IMR-90 (cell line): ENCODE data around the gene NF2. TPM values are rescaled to one million over a fixed set of nuclear protein-coding genes. Genes with fewer than 3 reads are reported as not detected.

Experiments
- ATAC-seq: fragments of 200-7000 bp; cut with Tn5 transposase; 2 replicates; pipeline ENCODE4 v1.9.1; 2020; ENCODE audit warnings: low read depth, mild to moderate bottlenecking, moderate library complexity
- BruUV-seq: library from RNA; stranded (reverse); fragments of 400-500 nt; replicated peaks from 2 replicates; lab custom pipeline; 2021; lab: Mats Ljungman, UMichigan
- CTCF ChIA-PET: fragments of 300-600 bp; formaldehyde crosslinking; extraction: SDS; loops from one replicate; lab custom pipeline; 2021; ENCODE audit warnings: antibody characterized with exemption; lab: Yijun Ruan, JAX
- POLR2A ChIA-PET: fragments of 300-600 bp; sonication (Branson Sonifier 250); formaldehyde crosslinking; loops from one replicate; lab custom pipeline; 2022; ENCODE audit warnings: antibody characterized with exemption; ENCODE audit not compliant: unreplicated experiment; lab: Charles Lee
- DNase-seq: peaks from one replicate; pipeline ENCODE4 v3.0.0; 2013
- H2AFZ ChIP-seq: replicated peaks from 2 replicates; pipeline ENCODE3; 2013; ENCODE audit warnings: low read length, mild to moderate bottlenecking; ENCODE audit not compliant: poor library complexity
- H2AK5ac ChIP-seq: 2 replicates; pipeline ENCODE4 v1.6.1; 2013; ENCODE audit warnings: low read depth, low read length, inconsistent platforms
- H2AK9ac ChIP-seq: replicated peaks from 2 replicates; pipeline ENCODE3; 2013; ENCODE audit warnings: mild to moderate bottlenecking, low read depth, low read length, moderate library complexity; ENCODE audit not compliant: poor library complexity
- H2BK120ac ChIP-seq: 2 replicates; pipeline ENCODE4 v1.6.1; 2013; ENCODE audit warnings: low read depth, low read length, inconsistent platforms
- H2BK15ac ChIP-seq: 3 replicates; pipeline ENCODE4 v1.6.1; 2013; ENCODE audit warnings: low read depth, low read length, inconsistent platforms
- H2BK20ac ChIP-seq: 2 replicates; pipeline ENCODE4 v1.6.1; 2013; ENCODE audit warnings: low read depth, mild to moderate bottlenecking, inconsistent platforms, low read length, moderate library complexity
- H2BK5ac ChIP-seq: 2 replicates; pipeline ENCODE4 v1.6.1; 2013; ENCODE audit warnings: mild to moderate bottlenecking, low read depth, low read length, inconsistent platforms; ENCODE audit not compliant: poor library complexity, severe bottlenecking
- H3K14ac ChIP-seq: replicated peaks from 2 replicates; pipeline ENCODE4 v1.6.1; 2013; ENCODE audit warnings: low read depth, low read length, inconsistent platforms
- H3K18ac ChIP-seq: 2 replicates; pipeline ENCODE4 v1.6.1; 2013; ENCODE audit warnings: low read depth, low read length, control low read depth
- H3K23ac ChIP-seq: 2 replicates; pipeline ENCODE4 v1.6.1; 2013; ENCODE audit warnings: low read depth, low read length, inconsistent platforms
- H3K27ac ChIP-seq: 2 replicates; pipeline ENCODE4 v1.5.1; 2013; ENCODE audit warnings: mild to moderate bottlenecking, control low read depth, low read length; ENCODE audit not compliant: insufficient read depth
- H3K27me3 ChIP-seq: 2 replicates; pipeline ENCODE4 v1.6.1; 2013; ENCODE audit warnings: low read length; ENCODE audit not compliant: control insufficient read depth, insufficient read depth
- H3K36me3 ChIP-seq: 2 replicates; pipeline ENCODE4 v1.6.1; 2013; ENCODE audit warnings: low read length, mixed read lengths; ENCODE audit not compliant: control insufficient read depth, insufficient read depth
- H3K4ac ChIP-seq: 2 replicates; pipeline ENCODE4 v1.6.1; 2013; ENCODE audit warnings: low read depth, low read length, inconsistent platforms
- H3K4me1 ChIP-seq: 2 replicates; pipeline ENCODE4 v1.6.1; 2013; ENCODE audit warnings: low read length, mixed read lengths; ENCODE audit not compliant: control insufficient read depth, insufficient read depth
- H3K4me2 ChIP-seq: 2 replicates; pipeline ENCODE4 v1.6.1; 2013; ENCODE audit warnings: low read depth, mild to moderate bottlenecking, control low read depth, low read length, moderate library complexity
- H3K4me3 ChIP-seq: 2 replicates; pipeline ENCODE4 v1.5.1; 2013; ENCODE audit warnings: low read depth, mild to moderate bottlenecking, control low read depth, low read length, moderate library complexity; ENCODE audit not compliant: insufficient read depth
- H3K56ac ChIP-seq: 2 replicates; pipeline ENCODE4 v1.6.1; 2013; ENCODE audit warnings: low read length, inconsistent platforms; ENCODE audit not compliant: insufficient read depth; ENCODE audit errors: extremely low read depth
- H3K79me1 ChIP-seq, 2 experiments: 2 replicates each; pipeline ENCODE4 v1.6.1; 2013; ENCODE audit warnings: low read length in 2 of 2, inconsistent platforms in 1 of 2, low read depth in 1 of 2
- H3K9ac ChIP-seq: 2 replicates; pipeline ENCODE4 v1.6.1; 2013; ENCODE audit warnings: low read depth, low read length, control low read depth
- H3K9me1 ChIP-seq: 2 replicates; pipeline ENCODE4 v1.6.1; 2013; ENCODE audit warnings: low read length, inconsistent platforms; ENCODE audit not compliant: insufficient read depth
- H3K9me3 ChIP-seq: 2 replicates; pipeline ENCODE4 v1.6.1; 2013; ENCODE audit warnings: low read length; ENCODE audit not compliant: control insufficient read depth, insufficient read depth
- H4K20me1 ChIP-seq: 2 replicates; pipeline ENCODE4 v1.6.1; 2013; ENCODE audit warnings: low read length, inconsistent platforms; ENCODE audit not compliant: insufficient read depth
- H4K5ac ChIP-seq: 2 replicates; pipeline ENCODE4 v1.6.1; 2013; ENCODE audit warnings: mild to moderate bottlenecking, low read depth, low read length, control low read depth
- H4K8ac ChIP-seq, 2 experiments: 2 replicates each; pipeline ENCODE4 v1.6.1; 2013; ENCODE audit warnings: low read depth in 2 of 2, low read length in 2 of 2, control low read depth in 1 of 2, inconsistent platforms in 1 of 2
- H4K91ac ChIP-seq: 2 replicates; pipeline ENCODE4 v1.6.1; 2013; ENCODE audit warnings: low read depth, low read length, inconsistent platforms; ENCODE audit not compliant: insufficient read depth
- BHLHE40 ChIP-seq: fragments of 150-350 bp; IDR thresholded peaks from 2 replicates; pipeline ENCODE4 v1.6.1; 2016; ENCODE audit warnings: mild to moderate bottlenecking, low read depth, low read length
- CHD1 ChIP-seq: IDR thresholded peaks from 2 replicates; pipeline ENCODE4 v1.6.1; 2012; ENCODE audit warnings: low read depth, low read length, improper control_type of control experiment
- CTCF ChIP-seq: conservative IDR thresholded peaks from 2 replicates; pipeline ENCODE4 v1.5.1; 2012; ENCODE audit warnings: mild to moderate bottlenecking, low read depth, low read length, improper control_type of control experiment
- MAZ ChIP-seq: IDR thresholded peaks from 2 replicates; pipeline ENCODE4 v1.6.1; 2012; ENCODE audit warnings: low read depth, mild to moderate bottlenecking, low read length, improper control_type of control experiment, moderate library complexity, borderline replicate concordance
- MXI1 ChIP-seq: IDR thresholded peaks from 2 replicates; pipeline ENCODE4 v1.6.1; 2012; ENCODE audit warnings: low read depth, mild to moderate bottlenecking, low read length, moderate library complexity, borderline replicate concordance
- RAD21 ChIP-seq: IDR thresholded peaks from 2 replicates; pipeline ENCODE4 v1.6.1; 2012; ENCODE audit warnings: low read length, improper control_type of control experiment
- RFX5 ChIP-seq: IDR thresholded peaks from 2 replicates; pipeline ENCODE4 v1.8.0; 2012; ENCODE audit warnings: low read depth, mild to moderate bottlenecking, low read length, moderate library complexity
- USF2 ChIP-seq: fragments of 150-350 bp; IDR thresholded peaks from 2 replicates; pipeline ENCODE4 v1.6.1; 2017; ENCODE audit warnings: mild to moderate bottlenecking, antibody characterized with exemption, low read length, low read depth
- WGBS, 2 experiments: methylation state at CpG; one replicate each; pipeline versions ENCODE4 v1.1.5 to v1.1.7; 2013; ENCODE audit warnings: missing lambda C conversion rate in 2 of 2; ENCODE audit not compliant: insufficient read length in 1 of 2; ENCODE audit errors: extremely low coverage in 2 of 2; 5-methylcytosine and 5-hydroxymethylcytosine counted together
- dilution Hi-C: fragments of 300-500 bp; cut with HindIII; formaldehyde crosslinking; loops from one replicate; pipeline ENCODE4 v1.14.3; 2018; ENCODE audit warnings: low sequenced_read_pairs; ENCODE audit not compliant: unreplicated experiment
- in situ Hi-C: fragments of 300-500 bp; cut with MboI; formaldehyde crosslinking; loops from 3 replicates; pipeline ENCODE4 v1.14.3; 2019; ENCODE audit warnings: low sequenced_read_pairs, inconsistent platforms, mixed read lengths
- intact Hi-C: fragments of 100-400 bp; cut with micrococcal nuclease; formaldehyde crosslinking; loops from 2 replicates; pipeline ENCODE4 v1.10.0; 2022
- polyA plus RNA-seq, 3 experiments: library from polyadenylated mRNA; depleted of rRNA; stranded (reverse); fragments of >200 nt; gene quantifications; 2 replicates each; pipeline ENCODE4 v1.2.3, GENCODE V29; 2012; ENCODE audit warnings: low replicate concordance in 1 of 3
- total RNA-seq: library from RNA; depleted of rRNA; stranded (reverse); fragments of >200 nt; gene quantifications from 2 replicates; pipeline ENCODE4 v1.2.3, GENCODE V29; 2012

The NF2 gene
- total and polyA plus RNA-seq, 2 of the 4 experiments (the other 2 are of a cell fraction) = 59.0 to 151 TPM

- POLR2A ChIA-PET = no interaction called here
- no peak overlapping the region for H3K23ac ChIP-seq
- H3K4ac ChIP-seq = no peak overlapping the region
- TF ChIP-seq CHD1 (no peak), BHLHE40 (no peak), RAD21 (no peak), MXI1 (no peak), USF2 (no peak), MAZ (no peak), CTCF (no peak), RFX5 (no peak)
- no peak overlapping the region for H2AK5ac ChIP-seq
- DNase-seq = no peak
- no peak overlapping the region for H3K4me3 ChIP-seq
- no peak for ATAC-seq
- no peak overlapping the region for H3K4me2 ChIP-seq
- no peak overlapping the region for H3K14ac ChIP-seq
- no peak overlapping the region for H2AFZ ChIP-seq
- H3K27me3 ChIP-seq = no peaks in the 10 kb centered on the region; the same call in 1 of the 2 replicates
- dilution Hi-C loops = no loop called here
- H4K5ac ChIP-seq = no peak overlapping the region
- no peak overlapping the region for H3K9ac ChIP-seq
- no peak overlapping the region for H4K91ac ChIP-seq
- H3K79me1 ChIP-seq = no peaks in the 10 kb centered on the region
- no peak overlapping the region for H2BK120ac ChIP-seq
- no peak overlapping the region for H2AK9ac ChIP-seq
- no peaks in the 10 kb centered on the region for H4K20me1 ChIP-seq
- H3K4me1 ChIP-seq = no peaks in the 10 kb centered on the region; the same call in 1 of the 2 replicates
- no peaks in the 10 kb centered on the region for H3K9me1 ChIP-seq
- no peak overlapping the region for H4K8ac ChIP-seq
- H3K18ac ChIP-seq = no peak overlapping the region
- no peak overlapping the region for H3K27ac ChIP-seq
- 80% methylated on average over 8 of the region's 18 CpGs; no CpG with 5 or more reads in 1 of the 2 experiments for WGBS, 2 experiments
- in situ Hi-C loops = no loop called here
- H3K36me3 ChIP-seq = peaks cover 7% of the 10 kb centered on the region; the same call in 1 of the 2 replicates
- H3K56ac ChIP-seq = no peak overlapping the region
- H3K9me3 ChIP-seq = no peaks in the 10 kb centered on the region
- H2BK15ac ChIP-seq = no peak overlapping the region
- H2BK20ac ChIP-seq = no peak overlapping the region
- intact Hi-C loops = no loop called here
- H2BK5ac ChIP-seq = no peak overlapping the region
- BruUV-seq = no TSS peak
- CTCF ChIA-PET = no interaction called here
These were observed 127.8 kb downstream of the NF2 start for GRCh38 chr22:29731058-29731850.
